Dendritic cell treated with granulocyte-macrophage colony-stimulating factor and Interleukin-4, amounts not matched to agents 40 ng/mL and 50 ng/mL, for 4 days (primary cell): ENCODE data around the gene CALML3.

Source experiments
- H3K27ac Mint-ChIP-seq: one replicate; pipeline ENCODE4 v1.8.0; 2022; ENCODE audit warnings: mild to moderate bottlenecking, mixed read lengths
- H3K27me3 Mint-ChIP-seq: one replicate; pipeline ENCODE4 v1.8.0; 2022; ENCODE audit warnings: mild to moderate bottlenecking, mixed read lengths
- H3K36me3 Mint-ChIP-seq: one replicate; pipeline ENCODE4 v1.8.0; 2022; ENCODE audit warnings: low read depth, mixed read lengths
- H3K4me1 Mint-ChIP-seq: one replicate; pipeline ENCODE4 v1.8.0; 2022; ENCODE audit warnings: low read depth, mixed read lengths
- H3K4me3 Mint-ChIP-seq: one replicate; pipeline ENCODE4 v1.8.0; 2022; ENCODE audit warnings: mild to moderate bottlenecking, moderate library complexity, mixed read lengths
- H3K9me3 Mint-ChIP-seq: one replicate; pipeline ENCODE4 v1.8.0; 2022; ENCODE audit warnings: mixed read lengths
- intact Hi-C: fragments of 100-400 bp; cut with micrococcal nuclease; formaldehyde crosslinking; loops from one replicate; pipeline ENCODE4 v1.15.0; 2022

The CALML3 gene

DNA sequence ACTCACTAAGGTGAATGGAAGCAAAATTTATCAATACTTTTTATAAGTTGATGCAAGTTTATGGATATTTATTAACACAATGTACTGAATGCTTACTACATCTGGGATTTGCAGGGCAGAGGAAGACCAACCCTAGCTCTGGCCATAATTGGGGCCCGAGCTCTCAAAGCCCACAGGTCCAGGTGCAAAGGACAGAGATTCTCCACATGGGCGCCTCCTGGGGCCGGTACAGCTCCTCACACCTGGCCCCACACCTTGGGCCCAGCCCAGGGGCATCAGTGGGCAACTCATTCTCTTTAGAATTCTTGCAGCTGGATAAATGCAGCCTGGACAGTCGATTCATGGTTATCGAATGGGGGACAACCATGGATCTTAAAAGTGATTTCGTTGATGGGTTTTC is 47.1 kb downstream of the CALML3 start:
- H3K27me3 Mint-ChIP-seq = peaks cover 7% of the 10 kb centered on the region
- no peaks in the 10 kb centered on the region for H3K36me3 Mint-ChIP-seq
- H3K27ac Mint-ChIP-seq = no peak overlapping the region
- no peak overlapping the region for H3K4me3 Mint-ChIP-seq
- H3K4me1 Mint-ChIP-seq = peaks cover 30% of the 10 kb centered on the region
- intact Hi-C loops = no loop called here
- H3K9me3 Mint-ChIP-seq = no peaks in the 10 kb centered on the region

DNA sequence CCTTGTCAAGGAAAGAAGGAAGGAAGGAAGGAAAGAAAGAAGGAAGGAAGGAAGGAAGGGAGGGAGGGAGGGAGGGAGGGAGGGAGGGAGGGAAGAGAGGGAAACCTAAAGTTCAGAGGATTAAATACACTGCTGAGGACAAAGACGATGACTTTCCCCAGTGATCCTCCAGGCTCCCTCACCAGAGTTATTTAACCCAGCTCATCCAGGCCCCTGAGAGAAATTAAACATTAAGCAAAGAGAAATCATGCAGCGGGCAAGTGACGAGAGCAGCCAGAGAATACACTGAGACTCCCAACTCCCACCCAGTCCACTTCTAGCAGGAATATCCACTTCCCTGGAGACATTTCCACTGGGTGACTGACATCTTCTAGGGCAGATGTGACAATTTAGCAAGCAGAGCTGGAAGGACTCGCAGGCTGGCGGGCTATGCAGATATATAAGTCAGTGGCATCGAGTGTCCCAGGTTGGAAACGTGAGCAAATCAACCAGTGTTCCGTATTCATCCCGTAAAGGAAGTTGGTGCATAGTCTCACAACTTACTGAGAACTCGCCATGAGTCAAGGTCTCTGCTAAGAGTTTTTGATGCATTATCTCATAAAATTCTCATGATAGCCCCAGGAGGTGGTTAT is 48.7 kb downstream of the CALML3 start:
- no peaks in the 10 kb centered on the region for H3K36me3 Mint-ChIP-seq
- intact Hi-C loops = no loop called here
- H3K27ac Mint-ChIP-seq = no peak overlapping the region
- H3K4me3 Mint-ChIP-seq = no peak overlapping the region
- H3K9me3 Mint-ChIP-seq = no peaks in the 10 kb centered on the region
- peaks cover 7% of the 10 kb centered on the region for H3K27me3 Mint-ChIP-seq
- peaks cover 29% of the 10 kb centered on the region for H3K4me1 Mint-ChIP-seq

- H3K27me3 Mint-ChIP-seq = peaks cover 7% of the 10 kb centered on the region
- H3K36me3 Mint-ChIP-seq = no peaks in the 10 kb centered on the region
- H3K27ac Mint-ChIP-seq = no peak overlapping the region
- H3K4me1 Mint-ChIP-seq = peaks cover 29% of the 10 kb centered on the region
- H3K9me3 Mint-ChIP-seq = no peaks in the 10 kb centered on the region
- intact Hi-C loops = no loop called here
- H3K4me3 Mint-ChIP-seq = no peak overlapping the region
These were observed 49.3 kb downstream of the CALML3 start for GRCh38 chr10:5573968-5574641.

GRCh38 chr10:5574642-5575131 is 49.9 kb downstream of the CALML3 start:
- Mint-ChIP-seq H3K4me3 (no peak overlapping the region), H3K36me3 (no peaks in the 10 kb centered on the region), H3K4me1 (peaks cover 29% of the 10 kb centered on the region), H3K27ac (peak overlapping the region; percentile 20), H3K9me3 (no peaks in the 10 kb centered on the region), H3K27me3 (peaks cover 7% of the 10 kb centered on the region)
- intact Hi-C loops = no loop called here

- H3K27me3 Mint-ChIP-seq = peaks cover 7% of the 10 kb centered on the region
- H3K4me3 Mint-ChIP-seq = no peak overlapping the region
- H3K4me1 Mint-ChIP-seq = peaks cover 29% of the 10 kb centered on the region
- intact Hi-C loops = no loop called here
- H3K9me3 Mint-ChIP-seq = no peaks in the 10 kb centered on the region
- no peaks in the 10 kb centered on the region for H3K36me3 Mint-ChIP-seq
- H3K27ac Mint-ChIP-seq = peak overlapping the region; percentile 20
These were observed 50.4 kb downstream of the CALML3 start for GRCh38 chr10:5575144-5575481.

DNA sequence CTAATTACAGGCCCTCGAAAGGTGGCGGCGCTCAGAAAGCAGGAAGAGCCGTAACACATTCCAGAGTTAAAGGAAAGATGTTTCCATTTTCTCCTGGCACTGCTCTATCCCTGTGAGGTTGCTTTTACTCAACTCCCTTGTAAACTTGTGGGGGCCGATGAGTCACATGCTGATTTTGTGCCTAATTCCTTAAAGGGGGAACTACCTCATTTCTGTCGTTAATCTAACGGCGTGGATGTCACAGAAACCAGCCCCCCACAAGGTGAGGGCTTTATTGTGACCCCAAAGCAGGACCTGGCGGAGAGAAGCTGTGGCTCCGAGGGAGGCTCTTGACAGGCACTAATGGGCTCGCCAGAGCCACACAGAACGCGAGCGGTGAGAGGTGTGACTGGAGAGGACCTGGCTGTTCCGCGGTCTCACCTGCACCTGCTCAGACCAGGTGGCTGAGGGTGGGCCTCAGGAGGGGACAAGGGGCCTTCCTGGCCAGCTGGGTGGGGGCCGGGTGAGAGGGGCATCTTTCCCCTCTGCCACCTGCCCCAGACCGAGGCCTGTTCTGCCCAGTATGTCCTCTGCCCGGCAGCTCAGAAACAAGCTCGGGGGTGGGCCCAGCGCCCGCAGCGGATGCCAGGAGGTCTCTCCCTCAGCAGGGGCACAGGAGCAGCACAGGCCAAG is 50.9 kb downstream of the CALML3 start:
- intact Hi-C loops = no loop called here
- H3K4me1 Mint-ChIP-seq = peaks cover 32% of the 10 kb centered on the region
- no peaks in the 10 kb centered on the region for H3K9me3 Mint-ChIP-seq
- H3K4me3 Mint-ChIP-seq = no peak overlapping the region
- no peaks in the 10 kb centered on the region for H3K36me3 Mint-ChIP-seq
- peak overlapping the region; percentile 20 for H3K27ac Mint-ChIP-seq
- H3K27me3 Mint-ChIP-seq = peaks cover 7% of the 10 kb centered on the region

DNA sequence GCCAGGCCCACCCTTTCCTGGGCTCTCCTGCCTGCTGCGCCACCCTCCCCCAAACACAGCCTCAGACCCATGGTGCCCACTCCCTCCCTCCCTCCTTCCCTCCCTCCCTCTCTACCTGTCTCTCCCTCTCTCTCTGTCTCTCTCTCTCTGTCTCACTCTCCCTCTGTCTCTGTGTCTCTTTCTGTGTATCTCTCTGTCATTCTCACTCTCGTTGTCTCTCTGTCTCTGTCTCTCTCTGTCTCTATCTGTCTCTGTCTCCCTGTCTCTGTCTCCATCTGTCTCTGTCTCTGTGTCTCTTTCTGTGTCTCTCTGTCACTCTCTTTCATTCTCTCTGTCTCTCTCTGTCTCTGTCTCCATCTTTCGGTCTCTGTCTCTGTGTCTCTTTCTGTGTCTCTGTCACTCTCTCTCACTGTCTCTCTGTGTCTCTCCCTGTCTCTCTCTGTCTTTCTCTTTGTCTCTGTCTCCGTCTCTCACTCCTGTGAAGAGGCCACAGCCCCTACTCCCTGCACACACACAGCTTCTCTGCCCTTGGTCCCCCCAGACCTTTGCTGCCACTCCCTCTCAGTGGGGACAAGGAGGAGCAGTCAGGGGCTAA is 51.5 kb downstream of the CALML3 start:
- H3K36me3 Mint-ChIP-seq = no peaks in the 10 kb centered on the region
- H3K27ac Mint-ChIP-seq = peak overlapping the region; percentile 18
- intact Hi-C loops = no loop called here
- H3K4me3 Mint-ChIP-seq = no peak overlapping the region
- peaks cover 7% of the 10 kb centered on the region for H3K27me3 Mint-ChIP-seq
- H3K9me3 Mint-ChIP-seq = no peaks in the 10 kb centered on the region
- peaks cover 38% of the 10 kb centered on the region for H3K4me1 Mint-ChIP-seq
